Stimulated activated CD8-positive, alpha-beta memory T cell treated with anti-CD3 and anti-CD28 coated beads, Interleukin-4, amount 100 ng/mL, for 1 hour (primary cell): ENCODE data around the gene CCBE1.
"Not testable (repeated sequence)": the region's sequence is repeated elsewhere in the genome, so short reads cannot be mapped to it uniquely, and the experiment has no call there.

ENCODE experiments used
- DNase-seq, 2 donors: peaks; one replicate each; pipeline ENCODE4 v3.0.0-alpha.2; 2020; ENCODE audit warnings: low read depth in 2 of 2, low spot score in 1 of 2

CCBE1 gene

DNA sequence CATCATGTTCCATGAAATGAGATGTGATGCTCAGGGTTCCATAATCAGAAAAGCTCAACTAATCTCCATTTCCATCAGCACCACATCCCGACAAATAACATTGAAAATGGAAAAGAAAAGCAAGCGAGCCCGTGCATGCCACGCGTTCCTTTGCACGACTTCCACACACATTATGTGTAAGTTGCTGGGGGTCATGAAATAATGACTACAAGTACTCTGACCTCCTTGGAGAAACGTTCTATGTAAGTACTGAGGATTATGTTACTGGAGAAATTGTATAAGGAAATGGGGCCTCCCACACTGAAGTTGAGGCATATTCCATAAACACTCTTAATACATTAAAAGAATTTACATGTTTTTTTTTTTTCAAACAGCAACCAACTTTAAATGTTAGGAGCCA is 38.3 kb downstream of the CCBE1 start:
- DNase-seq: no peak

DNA sequence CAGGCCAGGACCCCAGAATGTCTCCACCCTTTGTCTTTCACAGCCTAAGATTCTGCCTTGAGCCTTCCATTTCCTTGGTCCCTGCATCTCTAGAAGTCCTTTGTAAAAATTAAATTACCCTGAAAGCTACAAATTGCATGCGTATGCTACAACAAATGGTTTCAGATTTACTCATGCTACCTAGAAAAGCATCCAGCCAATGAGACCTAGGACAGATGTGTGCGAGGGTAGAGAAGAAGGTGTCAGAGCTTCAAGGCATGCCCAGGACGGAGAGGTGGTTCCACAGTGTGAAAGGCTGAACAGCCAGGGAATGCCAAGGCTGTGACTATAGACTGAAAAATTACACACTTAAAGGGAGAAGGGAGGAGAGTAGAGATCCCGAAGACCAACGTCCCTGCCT is 40.2 kb downstream of the CCBE1 start:
- DNase-seq: no peak

DNA sequence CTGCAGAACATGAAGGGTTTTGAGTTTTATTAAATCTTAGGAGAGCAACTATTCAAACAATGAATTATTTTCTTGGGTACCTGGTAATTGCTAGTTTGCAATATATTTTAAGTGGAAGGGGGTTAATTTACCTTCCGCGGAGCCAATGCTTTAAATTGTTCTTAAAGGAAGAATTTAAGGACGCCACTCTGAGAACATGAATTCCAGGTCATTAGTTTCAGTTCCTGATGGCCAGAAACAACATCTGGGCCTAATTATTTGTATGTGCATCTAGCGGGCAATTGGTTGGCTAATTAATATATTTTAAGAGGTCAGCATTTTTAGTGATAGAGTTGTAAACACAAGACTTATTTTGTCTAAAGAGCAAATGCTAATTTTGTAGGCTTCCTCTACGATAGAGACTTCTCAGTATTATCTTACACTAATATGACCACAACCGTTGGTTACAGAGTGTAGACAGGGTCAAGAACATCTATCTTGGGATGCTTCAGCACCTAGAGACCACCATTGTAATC is 40.8 kb downstream of the CCBE1 start:
- no peak for DNase-seq

DNA sequence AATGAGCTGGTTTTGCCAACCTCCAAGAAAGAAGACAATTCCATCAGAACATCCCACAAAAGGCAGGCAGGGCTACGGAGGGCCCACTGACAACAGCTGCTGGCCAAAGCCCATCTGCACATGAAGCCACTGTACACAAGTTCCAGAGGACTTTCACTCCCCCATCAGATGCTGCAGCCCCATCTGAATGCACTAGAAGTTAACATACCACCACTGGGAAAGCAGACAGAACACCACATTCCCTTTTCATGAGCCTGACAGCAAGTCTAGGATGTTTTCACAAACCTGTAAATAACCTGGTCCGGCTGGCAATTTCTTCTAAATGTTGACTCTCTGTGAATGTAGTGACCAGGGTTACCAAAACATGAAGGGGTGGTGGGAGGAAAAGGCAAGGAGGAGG is 41.5 kb downstream of the CCBE1 start:
- DNase-seq: no peak

- DNase-seq: no peak
Observed at GRCh38 chr18:59651071-59651470, 46.2 kb downstream of the CCBE1 start.

DNA sequence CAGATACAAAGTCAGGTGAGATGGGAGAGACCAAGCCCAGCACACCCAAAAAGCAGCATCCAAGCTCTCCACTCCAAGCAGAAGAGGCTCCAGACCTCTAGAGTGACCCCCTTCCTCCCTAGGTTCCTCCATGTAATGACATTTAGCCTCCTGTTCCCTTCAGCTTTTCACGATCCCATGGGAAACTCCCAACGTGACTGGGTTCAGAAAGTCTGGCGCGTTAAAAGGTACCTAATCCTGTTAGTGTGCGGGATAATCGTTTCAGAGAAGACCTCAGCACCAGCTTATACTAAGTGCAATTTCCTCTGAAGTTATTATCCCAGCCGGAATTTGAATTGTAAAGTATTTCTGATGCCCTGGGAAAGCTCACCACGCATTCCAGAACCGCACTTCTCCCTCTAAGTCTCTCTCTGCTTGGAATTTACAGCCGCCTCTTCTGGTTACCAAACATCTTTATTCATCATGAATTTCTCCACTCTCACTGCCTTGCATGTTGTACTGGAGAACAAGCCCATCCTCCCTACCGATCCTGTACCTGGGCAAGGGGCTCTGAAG is 46.9 kb downstream of the CCBE1 start:
- no peak for DNase-seq

DNA sequence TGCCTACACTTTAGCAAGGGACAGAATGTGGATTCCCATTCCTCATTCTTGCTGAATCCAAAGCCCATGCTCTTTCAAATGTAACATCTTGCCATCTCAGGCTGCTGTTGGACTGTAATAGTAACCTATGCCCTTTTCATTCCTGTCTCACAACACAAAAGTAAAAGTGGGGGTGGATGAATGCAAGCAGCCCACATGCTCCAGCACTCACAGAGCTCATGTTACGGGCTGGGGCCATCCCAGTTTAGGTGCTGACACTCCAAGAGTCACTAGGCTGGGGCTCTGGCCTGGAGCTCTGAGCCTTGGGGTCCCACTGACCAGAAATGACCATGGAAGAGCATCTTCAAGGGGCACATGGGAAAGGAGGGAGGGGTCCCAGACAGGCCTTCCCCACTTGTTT is 47.6 kb downstream of the CCBE1 start:
- no peak for DNase-seq

- not testable (repeated sequence) for DNase-seq
Observed at GRCh38 chr18:59648469-59648868, 48.8 kb downstream of the CCBE1 start.

DNA sequence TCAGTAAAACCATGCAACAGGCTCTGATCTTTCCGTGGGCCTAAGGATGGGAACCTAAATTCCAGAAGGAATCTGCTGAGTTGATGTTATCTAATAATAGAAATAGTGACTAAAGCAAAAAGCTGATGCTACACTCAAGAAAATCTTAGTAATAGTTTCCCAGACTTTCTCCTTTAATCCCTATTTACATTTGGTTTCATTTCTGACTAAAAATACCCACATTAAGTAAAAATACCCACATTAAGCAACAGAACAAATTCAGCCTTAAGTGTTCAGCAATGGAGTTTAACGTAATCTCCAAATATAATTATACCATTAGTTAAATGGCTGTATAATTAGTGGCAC is 50.3 kb downstream of the CCBE1 start:
- no peak for DNase-seq

DNA sequence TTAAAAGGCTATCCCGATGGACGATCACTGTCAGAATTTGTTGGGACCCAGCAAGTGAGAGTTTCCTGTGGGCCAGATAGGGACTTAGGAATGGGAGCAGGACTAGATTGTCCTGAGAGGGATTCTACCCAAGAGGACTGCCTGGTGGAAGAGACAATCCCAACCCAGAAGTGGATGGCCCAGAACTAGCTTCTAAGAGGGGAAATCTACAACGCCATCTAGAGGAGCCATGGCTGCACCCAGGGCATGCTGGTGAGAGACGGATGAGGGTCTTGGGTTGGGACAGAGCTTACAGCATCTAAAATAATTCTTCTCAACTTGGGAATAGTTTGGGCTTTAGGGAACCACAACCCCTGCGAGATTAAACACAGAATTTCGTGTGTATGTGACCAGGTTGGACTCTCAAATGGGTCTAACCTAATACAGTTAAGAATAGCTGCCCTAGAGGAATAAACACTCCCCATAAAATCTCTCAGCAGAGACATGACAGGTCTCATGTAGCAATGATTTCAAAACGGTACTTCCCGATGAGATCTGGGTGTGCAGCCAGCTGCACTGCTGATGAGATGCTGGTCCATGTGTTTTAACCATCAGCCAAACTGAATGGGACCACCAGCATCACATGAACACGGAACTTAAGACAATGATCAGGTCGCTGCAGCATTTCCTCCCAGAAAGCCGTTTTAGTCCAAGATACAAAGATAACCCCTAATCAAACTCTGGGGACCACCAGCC is 50.8 kb downstream of the CCBE1 start:
- DNase-seq: no peak

GRCh38 chr18:59643740-59644139 is 53.5 kb downstream of the CCBE1 start:
- no peak for DNase-seq

DNA sequence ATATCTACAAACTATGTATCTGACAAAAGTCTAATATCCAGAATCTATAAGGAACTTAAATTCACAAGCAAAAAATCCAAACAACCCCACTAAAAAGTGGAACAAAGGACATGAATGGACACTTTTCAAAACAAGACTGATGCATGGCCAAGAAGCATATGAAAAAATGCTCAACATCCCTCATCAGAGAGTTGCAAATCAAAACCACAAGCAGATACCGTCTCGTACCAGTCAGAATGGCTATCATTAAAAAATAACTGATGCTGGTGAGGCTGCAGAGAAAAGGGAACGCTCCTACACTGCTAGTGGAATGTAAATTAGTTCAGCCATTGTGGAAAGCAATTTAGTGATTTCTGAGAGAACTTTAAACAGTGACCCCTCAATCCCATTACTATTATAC is 56.5 kb downstream of the CCBE1 start:
- DNase-seq: no peak

DNA sequence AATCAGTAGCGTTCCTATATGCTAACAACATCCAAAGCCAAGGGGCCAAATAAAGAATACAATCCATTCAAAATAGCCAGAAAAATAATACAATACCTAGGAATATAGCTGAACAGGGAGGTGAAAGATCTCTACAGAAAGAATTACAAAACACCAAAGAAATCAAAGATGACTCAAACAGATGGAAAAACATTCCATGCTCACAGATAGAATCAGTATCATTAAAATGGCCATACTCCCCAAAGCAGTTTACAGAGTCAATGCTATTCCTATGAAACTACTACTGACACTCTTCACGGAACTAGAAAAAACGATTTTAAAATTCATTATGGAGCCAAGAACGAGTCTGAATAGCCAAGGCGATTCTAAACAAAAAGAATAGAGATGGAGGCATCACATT is 57.4 kb downstream of the CCBE1 start:
- DNase-seq: no peak

DNA sequence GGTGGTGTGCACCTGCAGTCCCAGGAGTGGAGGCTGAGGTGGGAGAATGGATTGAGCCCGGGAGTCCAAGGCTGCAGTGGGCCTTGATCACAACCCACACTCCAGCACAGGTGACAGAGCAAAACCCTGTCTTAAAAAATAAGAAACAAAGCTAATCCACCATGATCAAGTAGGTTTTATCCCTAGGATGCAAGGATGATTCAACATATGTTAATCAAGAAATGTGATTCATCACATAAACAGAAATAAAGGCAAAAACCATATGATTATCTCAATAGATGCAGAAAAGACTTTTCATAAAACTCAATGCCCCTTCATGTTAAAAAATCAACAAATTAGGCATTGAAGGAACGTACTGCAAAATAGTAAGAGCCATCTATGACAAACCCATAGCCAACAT is 58.1 kb downstream of the CCBE1 start:
- DNase-seq: no peak

DNA sequence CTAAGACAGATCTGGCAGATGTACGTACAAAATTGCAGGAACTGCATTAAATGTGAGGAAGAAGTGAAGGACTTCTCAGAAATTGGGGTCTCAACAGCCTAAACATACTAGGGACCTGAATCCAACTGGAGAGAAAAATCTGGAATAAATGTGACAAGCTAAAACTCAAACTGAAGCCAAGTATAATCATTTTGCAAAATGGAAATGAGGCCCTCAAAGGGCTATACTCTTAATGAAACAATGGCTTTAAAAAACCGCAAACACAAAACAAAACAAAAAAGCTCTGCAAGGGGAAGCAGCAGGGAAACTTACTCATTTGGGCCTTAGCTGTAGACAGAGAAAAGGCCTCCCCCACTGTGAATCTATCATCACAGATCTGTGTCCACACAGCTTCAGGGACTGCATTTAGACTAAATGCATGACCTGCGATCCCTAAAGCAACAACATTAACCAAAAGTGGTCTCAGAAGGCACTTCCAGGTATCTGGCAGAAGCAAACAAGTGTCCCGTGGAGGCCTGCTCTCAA is 63.2 kb downstream of the CCBE1 start:
- no peak for DNase-seq

GRCh38 chr18:59633317-59633716 is 63.9 kb downstream of the CCBE1 start:
- DNase-seq: no peak

DNA sequence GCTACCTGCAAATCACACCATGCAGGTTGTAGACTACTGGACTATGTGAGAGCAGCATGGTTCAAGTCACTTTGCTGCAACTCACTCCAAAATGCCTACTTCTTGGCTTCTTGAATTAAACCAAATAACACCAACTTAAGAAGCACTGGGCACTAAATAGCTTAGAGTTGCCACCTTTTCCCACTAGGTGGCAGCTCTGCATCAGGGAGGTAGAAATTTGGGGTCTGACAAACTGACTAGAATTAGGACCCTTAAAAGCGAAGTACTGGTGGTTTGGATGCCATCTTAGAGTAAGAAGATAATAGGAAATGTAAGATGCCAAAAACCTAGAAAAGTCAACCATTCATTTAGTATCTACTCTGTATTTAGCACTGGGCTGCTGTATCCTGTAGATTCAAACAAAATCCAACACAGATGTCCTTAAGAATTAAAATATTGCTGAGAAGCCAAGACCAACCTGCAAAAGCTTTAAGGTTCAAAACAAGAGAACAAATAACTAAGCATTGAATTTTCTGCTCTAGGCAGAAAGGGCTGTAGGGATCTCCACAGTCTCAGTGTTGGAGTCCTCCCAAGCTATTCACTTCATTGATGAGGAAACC is 65.5 kb downstream of the CCBE1 start:
- no peak for DNase-seq

DNA sequence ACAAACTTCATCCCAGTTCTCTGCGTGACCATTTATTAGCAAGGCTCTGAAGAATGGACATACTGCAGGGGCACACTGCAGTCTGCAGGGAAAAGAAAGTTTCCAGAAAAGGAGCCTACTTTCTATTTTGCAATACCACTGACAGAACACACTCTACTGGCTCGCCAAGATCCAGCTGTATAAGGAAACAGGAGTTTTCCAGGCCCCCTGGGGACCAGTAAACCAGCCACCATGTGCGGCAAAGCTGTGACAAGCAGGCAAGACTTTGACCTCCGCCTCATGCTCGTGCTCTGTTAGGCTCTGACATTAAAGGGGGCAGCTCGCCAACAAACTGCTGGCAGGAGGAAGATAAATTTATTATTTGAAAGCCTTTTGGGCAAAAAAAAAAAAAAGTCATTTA is 67.3 kb downstream of the CCBE1 start:
- no peak for DNase-seq

- no peak for DNase-seq
Observed at GRCh38 chr18:59628995-59629394, 68.2 kb downstream of the CCBE1 start.

- no peak for DNase-seq
Observed at GRCh38 chr18:59627414-59627813, 69.8 kb downstream of the CCBE1 start.

- DNase-seq: no peak
Observed at GRCh38 chr18:59624369-59624765, 72.9 kb downstream of the CCBE1 start.
